Endometrial microvascular endothelial cells (primary cell): ENCODE results near the gene SETD2. TPM values are rescaled to one million over a fixed set of nuclear protein-coding genes. Genes with fewer than 3 reads are reported as not detected.
"Not testable (repeated sequence)": the region's sequence is repeated elsewhere in the genome, so short reads cannot be mapped to it uniquely, and the experiment has no call there.

Experiments
- in situ Hi-C: cut with HindIII; loops from 2 replicates; pipeline ENCODE4 v1.10.0; 2017; ENCODE audit warnings: low sequenced_read_pairs, low pct_unique_long_range_greater_than_20kb; ENCODE audit errors: inconsistent ontology term
- total RNA-seq: library from RNA; depleted of rRNA; stranded (reverse); fragments of >200 nt; gene quantifications from one replicate; pipeline ENCODE4 v1.2.3, GENCODE V29; 2015; ENCODE audit errors: inconsistent ontology term

The SETD2 gene
- total RNA-seq, 1 donor from 2014 or later = 21.4 TPM

DNA sequence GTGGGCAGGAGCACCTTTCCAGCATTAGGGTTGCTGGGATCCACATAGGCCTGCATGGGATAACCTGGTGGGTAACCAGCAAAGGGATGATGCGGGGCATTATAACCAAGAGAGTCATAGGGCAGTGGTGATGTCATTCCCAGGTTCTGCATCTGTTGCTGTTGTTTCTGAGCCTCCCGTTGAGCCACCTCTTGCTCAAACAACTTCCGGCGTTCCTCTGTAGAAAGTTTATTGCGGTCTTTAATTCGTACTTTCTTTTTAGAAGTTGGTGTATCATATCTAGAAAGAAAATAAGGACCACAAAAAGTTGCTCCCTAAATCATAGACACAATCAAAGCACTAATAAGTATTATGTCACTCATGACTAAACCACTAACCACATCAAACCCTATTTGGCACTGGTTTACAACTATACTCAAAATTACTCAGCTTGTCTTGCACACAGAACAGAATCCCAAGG lies 106.7 kb downstream of the SETD2 start:
- in situ Hi-C loops = no loop called here

DNA sequence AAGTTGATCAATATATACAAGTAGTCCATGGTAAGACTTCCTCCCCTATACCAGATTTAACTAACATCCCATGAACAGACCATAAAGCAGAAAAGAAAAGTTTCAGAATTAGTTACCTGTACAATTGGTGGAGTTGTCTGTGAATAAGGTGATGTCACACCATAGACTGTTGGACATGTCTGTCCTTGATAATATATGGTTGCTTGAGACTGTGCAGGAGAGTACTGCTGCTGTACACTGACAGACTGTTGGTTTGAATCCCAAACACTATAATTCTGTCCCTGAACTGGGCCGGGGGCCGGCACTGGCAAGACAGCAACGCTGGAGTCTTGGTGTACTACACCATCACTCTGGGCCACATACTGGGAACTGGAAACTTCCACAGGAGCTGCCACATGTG lies 107.2 kb downstream of the SETD2 start:
- in situ Hi-C loops = no loop called here

DNA sequence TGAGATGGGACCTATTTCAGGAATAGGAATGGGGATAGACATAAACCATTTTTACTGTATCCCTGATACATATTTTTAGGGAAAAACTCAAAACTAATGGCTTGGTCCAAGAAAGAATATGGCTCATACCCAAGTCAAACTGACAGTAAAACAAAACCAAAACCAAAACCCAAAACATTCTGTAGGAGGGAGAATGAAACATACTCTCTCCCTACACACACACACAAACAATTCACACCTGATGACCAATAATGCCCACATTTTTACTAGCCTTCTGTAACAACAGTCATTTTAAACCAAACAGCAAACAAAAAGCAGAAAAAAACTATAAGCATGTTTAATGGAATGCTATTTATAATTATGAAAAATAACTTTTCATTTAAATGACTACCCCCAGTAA lies 109.5 kb downstream of the SETD2 start:
- in situ Hi-C loops = no loop called here

DNA sequence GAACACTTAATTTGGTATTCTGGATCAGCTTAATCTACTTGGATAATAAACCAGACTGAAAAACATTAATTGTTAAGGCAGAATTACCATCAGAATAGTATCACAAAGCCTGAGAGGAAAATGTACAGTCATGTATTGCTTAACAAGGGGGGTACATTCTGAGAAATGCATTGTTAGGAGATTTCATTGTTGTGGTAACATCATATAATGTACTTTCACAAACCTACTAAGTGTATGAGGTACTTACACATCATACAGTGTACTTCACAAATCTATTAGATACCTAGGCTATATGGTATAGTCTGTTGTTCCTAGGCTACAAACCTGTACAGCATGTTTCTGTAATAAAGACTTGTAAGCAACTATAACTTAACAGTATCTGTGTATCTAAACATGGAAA lies 116.2 kb downstream of the SETD2 start:
- in situ Hi-C loops = no loop called here

DNA sequence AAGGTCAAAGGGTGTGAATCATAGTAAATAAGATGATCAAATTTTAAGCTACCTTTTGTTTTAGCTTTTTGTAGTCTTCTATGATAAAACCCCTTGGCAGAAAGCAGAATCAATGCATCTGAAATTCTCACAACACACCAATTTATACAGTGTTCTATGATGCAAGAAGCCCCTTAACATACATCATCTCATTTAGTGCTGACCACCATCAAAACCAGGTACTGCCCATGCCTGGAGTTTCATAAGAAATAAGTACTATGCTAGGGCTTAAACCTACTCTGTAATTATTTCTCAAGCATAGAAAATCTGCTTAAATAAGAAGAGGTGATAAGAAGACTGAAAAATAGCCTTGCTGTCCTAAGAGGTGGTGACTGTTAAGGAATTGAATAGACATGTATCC lies 116.8 kb downstream of the SETD2 start:
- in situ Hi-C loops = no loop called here

DNA sequence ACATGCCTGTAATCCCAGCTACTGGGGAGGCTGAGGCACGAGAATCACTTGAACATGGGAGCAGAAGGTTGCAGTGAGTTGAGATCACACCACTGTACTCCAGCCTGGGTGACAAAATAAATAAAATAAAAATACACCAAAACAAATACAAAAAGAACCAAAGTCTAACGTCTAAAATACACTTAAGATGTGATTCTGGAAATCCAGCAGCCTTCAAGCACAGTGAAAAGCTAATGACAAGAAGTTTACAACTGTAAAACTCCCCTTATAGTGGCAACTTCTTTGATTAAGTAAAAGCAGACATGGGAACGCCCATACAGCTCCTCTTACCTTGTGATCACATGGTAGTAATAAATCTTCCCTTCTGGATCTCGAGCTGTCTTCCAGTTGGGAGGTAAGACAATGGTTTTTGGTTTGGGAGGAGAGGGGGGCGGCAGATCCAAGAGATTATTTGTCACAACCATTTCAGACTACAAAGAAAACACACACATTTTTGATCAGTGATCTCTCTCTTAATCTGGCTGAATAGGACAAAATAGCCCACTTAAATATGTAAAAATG lies 121.6 kb downstream of the SETD2 start:
- in situ Hi-C loops = no loop called here

DNA sequence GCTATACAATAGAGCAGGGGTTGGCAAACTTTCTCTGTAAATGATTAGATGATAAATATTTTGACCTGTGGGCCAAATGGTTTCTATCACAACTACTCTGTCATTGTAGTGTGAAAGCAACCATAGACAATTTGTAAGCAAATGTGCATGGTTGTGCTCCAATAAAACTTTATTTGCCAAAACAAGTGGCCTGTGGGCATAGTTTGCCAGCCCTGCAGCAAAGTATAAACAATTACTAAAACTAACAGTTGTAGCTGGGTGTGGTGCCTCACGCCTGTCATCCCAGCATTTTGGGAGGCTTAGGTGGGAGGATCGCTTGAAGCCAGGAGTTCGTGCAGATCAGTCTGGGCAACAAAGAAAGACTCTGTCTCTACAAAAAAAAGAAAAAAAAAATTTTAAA lies 122.8 kb downstream of the SETD2 start:
- in situ Hi-C loops = no loop called here

DNA sequence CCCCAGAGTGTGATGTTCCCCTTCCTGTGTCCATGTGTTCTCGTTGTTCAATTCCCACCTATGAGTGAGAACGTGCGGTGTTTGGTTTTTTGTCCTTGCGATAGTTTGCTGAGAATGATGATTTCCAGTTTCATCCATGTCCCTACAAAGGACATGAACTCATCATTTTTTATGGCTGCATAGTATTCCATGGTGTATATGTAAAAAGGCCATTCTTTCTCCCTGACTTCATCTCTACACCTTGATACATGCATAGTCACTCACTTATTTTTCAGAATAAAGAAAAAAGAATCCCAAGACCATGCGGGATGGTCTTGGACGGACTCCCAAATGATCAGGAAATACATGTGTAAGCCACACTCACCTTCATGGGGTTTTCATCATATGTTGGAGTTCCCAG lies 126.6 kb downstream of the SETD2 start:
- in situ Hi-C loops = not testable (repeated sequence)

DNA sequence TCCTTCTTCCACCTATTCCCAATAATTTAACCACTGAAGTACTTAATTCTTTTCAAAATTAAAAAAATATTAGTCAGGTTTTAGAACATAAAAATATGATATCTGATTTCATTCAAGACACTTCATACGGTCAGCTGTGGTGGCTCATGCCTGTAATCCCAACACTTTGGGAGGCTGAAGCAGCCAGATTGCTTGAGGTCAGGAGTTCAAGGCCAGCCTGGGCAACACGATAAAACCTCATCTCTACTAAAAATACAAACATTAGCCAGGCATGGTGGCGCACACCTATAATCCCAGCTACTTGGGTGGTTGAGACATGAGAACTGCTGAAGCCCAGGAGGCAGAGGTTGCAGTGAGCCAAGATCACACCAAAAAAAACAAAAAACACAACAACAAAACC lies 127.8 kb downstream of the SETD2 start:
- in situ Hi-C loops = no loop called here

DNA sequence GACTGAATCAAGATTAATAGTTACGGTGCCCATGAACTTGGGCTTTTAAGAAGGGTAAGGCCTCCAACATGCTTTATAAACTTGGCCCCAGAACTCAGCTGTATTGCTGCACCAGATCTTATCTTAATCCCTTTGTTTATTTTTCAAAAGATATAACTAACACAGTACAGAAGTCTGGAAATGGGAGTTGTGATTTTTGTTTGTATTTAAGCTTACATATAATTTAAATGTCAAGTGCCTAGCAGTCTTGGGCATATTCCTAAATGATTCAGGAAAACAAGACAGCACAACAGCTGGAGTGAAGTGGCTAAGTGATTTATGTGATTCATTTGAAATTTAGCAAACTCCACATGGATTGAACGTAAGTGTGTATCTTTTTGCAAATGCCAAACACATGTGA lies 128.3 kb downstream of the SETD2 start:
- in situ Hi-C loops = no loop called here

DNA sequence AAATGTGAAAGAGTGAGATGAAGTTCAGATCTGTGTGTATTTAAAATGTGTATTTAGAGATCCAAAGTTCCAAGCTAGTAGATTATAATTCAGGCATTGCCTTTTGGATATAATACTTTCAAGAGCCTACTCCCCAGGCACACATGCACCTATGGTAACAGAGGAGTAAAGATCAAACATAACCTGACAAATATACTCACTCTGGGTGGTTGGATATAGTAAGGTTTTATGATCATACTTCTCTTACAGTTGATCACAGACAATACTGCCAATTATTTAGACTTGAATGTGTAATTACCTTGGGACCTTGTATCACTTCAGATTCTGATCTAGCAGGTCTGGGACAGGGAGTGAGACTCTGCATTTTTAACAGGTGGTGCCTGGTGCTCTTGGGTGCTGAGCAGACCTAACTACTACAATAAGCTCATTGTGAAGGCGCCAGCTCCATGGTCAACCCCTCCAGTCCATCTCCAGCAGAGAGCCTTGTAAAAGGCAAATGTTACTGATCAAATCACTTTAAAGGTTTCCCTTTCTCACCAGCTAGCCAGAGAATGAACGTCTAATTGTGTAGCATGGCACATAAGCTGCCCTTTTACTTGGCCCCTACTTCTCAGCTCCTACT lies 128.9 kb downstream of the SETD2 start:
- in situ Hi-C loops = no loop called here

DNA sequence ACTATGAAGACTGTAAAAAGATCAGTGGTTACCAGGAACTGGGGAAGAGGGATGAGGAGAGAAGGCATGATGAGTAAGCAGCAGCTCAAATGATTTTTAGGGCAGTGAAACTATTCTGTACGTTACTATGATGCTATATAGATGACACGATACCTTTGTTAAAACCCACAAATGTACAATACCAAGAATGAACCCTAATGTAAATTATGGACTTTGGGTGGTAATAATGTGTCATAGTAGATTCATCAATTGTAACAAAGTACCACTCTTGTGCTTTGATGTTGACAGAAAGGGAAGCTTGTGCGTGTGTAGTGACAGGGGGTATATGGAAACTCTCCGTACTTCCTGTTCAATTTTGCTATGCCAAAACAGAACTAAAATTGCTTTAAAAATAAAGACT lies 132.9 kb downstream of the SETD2 start:
- in situ Hi-C loops = not testable (repeated sequence)

DNA sequence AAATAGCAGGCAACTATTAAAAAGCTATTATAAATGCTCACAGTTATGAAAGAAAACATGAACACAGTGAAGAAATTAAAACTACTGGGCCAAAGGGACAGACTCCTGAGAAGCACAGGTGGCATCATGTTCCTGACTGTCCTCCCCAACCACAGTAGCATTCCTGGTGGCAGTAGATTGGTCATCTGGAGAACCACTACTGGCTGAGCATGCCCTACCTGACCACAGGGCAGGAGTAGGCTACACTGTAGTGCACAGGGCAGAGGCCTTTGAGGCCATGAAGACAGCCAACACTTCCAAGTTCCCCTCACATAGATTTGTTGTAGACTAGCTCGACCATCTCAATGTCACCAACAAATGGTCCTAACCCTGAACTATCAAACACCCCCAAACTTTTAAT lies 135.2 kb downstream of the SETD2 start:
- in situ Hi-C loops = no loop called here

DNA sequence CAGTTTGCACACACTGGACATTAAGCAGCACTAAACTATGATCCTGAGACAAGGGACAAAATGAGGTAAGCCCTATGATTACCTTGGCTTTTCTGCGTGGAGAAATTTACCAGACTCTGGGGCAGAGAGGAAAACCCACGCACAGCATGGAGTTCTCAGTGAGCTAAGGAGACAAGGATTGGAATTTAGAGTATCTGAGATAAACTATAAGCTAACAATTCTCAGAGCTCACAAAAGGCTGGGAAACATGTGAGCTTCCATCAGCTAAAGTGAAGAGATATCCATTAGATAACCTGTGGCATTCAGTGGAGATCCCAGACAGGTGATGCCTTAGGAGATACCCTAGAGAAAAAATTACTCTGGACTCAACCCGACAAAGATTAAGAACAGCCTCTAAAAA lies 135.8 kb downstream of the SETD2 start:
- in situ Hi-C loops = no loop called here

DNA sequence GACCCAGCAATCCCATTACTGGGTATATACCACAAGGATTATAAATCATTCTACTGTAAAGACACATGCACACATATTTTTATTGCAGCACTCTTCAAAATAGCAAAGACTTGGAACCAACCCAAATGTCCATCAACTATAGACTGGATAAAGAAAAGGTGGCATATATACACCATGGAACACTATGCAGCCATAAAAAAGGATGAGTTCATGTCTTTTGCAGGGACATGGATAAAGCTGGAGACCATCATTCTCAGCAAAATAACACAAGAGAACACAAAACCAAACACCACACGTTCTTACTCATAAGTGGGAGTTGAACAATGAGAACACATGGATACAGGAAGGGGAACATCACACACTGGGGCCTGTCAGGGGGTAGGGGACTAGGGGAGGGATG lies 137.5 kb downstream of the SETD2 start:
- in situ Hi-C loops = not testable (repeated sequence)

DNA sequence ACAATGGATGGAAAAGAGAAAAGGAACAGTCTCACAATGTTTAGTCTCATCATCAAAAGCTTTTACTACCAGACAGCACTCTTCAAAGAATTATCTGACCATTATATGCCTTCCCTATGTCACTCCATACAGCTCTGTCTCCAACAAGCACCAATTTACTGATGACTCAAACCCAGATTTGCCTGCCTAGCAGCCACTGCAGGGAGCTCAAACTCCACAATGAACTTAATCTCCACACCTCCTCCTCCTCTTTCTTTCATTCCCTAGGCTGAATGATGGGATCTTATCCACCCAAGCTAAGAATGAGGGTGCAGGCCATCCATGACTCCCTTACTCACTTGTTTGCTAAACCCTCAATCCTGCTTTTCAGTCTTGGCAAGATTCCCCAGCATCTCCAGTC lies 139.0 kb downstream of the SETD2 start:
- in situ Hi-C loops = no loop called here

DNA sequence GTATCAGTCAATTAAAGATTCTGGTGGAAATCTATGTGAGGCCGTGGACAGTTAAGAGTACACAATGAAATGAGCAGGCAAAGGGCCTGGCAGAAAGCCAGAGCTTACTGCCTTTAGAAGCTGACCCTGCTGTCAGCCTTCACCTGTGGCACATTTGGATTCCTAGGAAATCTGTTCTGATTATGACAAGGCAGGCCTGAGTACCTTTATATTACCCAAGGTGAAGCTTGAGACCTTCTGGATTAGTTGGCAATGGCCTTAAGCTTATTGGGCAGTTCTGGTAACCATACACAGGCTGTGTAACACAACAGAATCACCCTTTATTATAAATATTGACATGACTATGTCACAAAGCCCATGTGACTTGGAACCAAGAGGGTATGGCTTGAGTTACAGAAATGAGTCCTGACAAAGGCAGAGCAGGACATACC lies 141.3 kb downstream of the SETD2 start:
- in situ Hi-C loops = no loop called here

DNA sequence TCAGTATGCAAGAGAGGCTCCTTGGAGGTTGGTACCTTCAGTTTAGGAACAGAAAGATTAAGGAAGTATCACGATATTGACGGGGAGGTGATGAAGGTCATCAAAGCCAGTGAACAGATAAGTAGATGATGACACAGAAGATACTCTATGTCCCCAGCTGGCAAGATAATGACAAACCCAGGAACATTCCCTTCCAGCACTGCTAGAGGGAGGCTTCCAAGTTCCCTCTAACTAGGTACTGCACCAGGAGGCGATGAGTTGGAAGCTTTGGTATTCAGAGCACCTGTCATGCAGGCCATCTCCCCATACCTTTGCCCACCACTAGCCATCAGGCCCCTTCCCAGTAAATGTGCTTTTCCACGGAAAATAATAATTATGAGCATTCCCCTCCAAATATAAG lies 143.6 kb downstream of the SETD2 start:
- in situ Hi-C loops = no loop called here

DNA sequence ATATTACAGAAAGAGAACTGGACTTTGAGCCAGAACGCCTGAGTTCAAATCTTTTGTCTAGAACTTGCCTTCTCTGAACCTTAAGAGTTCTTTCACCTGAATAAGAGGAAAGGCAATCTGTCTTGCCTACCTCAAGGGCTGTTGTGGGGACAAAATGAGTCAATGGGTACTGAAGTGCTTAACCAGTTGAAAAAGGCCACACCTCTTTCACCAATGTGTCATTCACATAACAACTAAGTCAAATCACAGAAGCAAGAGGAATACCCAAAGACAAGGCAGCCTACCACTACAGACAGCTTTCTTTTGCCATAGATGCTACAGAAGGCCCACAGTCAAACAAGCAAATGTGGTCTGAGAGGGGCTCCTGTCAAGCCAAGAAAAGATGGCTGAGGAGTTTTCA lies 144.7 kb downstream of the SETD2 start:
- in situ Hi-C loops = no loop called here

DNA sequence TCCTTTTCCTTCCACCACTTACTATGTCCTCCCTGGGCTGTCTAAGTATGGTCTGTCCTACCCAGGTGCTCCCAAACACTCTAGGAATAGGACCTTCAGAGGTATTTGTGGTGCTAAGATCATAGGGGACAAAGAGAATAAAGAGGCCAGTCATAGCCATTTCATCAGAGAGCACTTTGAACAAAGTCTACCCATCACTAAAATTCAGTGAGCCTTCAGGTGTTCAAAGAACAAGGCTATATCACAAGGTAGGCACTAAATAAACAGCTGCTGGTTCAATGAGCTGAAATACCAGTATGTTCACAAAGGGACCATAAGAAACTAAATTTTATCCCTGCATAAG lies 145.7 kb downstream of the SETD2 start:
- in situ Hi-C loops = no loop called here
